ENCODE results near the gene LRRC26. TPM values are rescaled to one million over a fixed set of nuclear protein-coding genes. Genes with fewer than 3 reads are reported as not detected.

The LRRC26 gene
- total RNA-seq, 1 donor from 2014 or later, result 0.26 TPM

- FAIRE-seq (no peak), DNase-seq (ENCODE audit: low read depth) (no peak)
- H3K36me3 ChIP-seq (ENCODE audit: control insufficient read depth, insufficient read depth, low read length), result no peaks in the 10 kb centered on the region
- H3K27me3 ChIP-seq (ENCODE audit: control insufficient read depth, insufficient read depth, low read length), result peaks cover 14% of the 10 kb centered on the region
- no peak for TF ChIP-seq CTCF (IDR thresholded peaks at IDR 0.05; ENCODE audit: insufficient read depth, low read length, severe bottlenecking)
- no peak overlapping the region for H3K4me3 ChIP-seq (ENCODE audit: low read depth, low read length)
Measured at GRCh38 chr9:137143459-137143858, 26.4 kb downstream of the LRRC26 start.

- no peak for DNase-seq (ENCODE audit: low read depth)
- Histone ChIP-seq H3K36me3 (ENCODE audit: control insufficient read depth, insufficient read depth, low read length) (no peaks in the 10 kb centered on the region), H3K4me3 (ENCODE audit: low read depth, low read length) (no peak overlapping the region), H3K27me3 (ENCODE audit: control insufficient read depth, insufficient read depth, low read length) (peaks cover 22% of the 10 kb centered on the region)
- no peak for TF ChIP-seq CTCF (IDR thresholded peaks at IDR 0.05; ENCODE audit: insufficient read depth, low read length, severe bottlenecking)
- peak; percentile 87 for FAIRE-seq
Measured at GRCh38 chr9:137141976-137142936, 27.6 kb downstream of the LRRC26 start.

- no peak for TF ChIP-seq CTCF (IDR thresholded peaks at IDR 0.05; ENCODE audit: insufficient read depth, low read length, severe bottlenecking)
- no peak for DNase-seq (ENCODE audit: low read depth)
- no peaks in the 10 kb centered on the region for H3K36me3 ChIP-seq (ENCODE audit: control insufficient read depth, insufficient read depth, low read length)
- no peak for FAIRE-seq
- no peak overlapping the region for H3K4me3 ChIP-seq (ENCODE audit: low read depth, low read length)
- H3K27me3 ChIP-seq (ENCODE audit: control insufficient read depth, insufficient read depth, low read length), result peaks cover 27% of the 10 kb centered on the region
Measured at GRCh38 chr9:137141050-137141810, 28.6 kb downstream of the LRRC26 start.

- peaks cover 27% of the 10 kb centered on the region for H3K27me3 ChIP-seq (ENCODE audit: control insufficient read depth, insufficient read depth, low read length)
- TF ChIP-seq CTCF (IDR thresholded peaks at IDR 0.05; ENCODE audit: insufficient read depth, low read length, severe bottlenecking), result no peak
- peak; percentile 75 for FAIRE-seq
- no peaks in the 10 kb centered on the region for H3K36me3 ChIP-seq (ENCODE audit: control insufficient read depth, insufficient read depth, low read length)
- no peak for DNase-seq (ENCODE audit: low read depth)
- no peak overlapping the region for H3K4me3 ChIP-seq (ENCODE audit: low read depth, low read length)
Measured at GRCh38 chr9:137140151-137141012, 29.5 kb downstream of the LRRC26 start.

- Histone ChIP-seq H3K36me3 (ENCODE audit: control insufficient read depth, insufficient read depth, low read length) (no peaks in the 10 kb centered on the region), H3K27me3 (ENCODE audit: control insufficient read depth, insufficient read depth, low read length) (peaks cover 27% of the 10 kb centered on the region), H3K4me3 (ENCODE audit: low read depth, low read length) (no peak overlapping the region)
- TF ChIP-seq CTCF (IDR thresholded peaks at IDR 0.05; ENCODE audit: insufficient read depth, low read length, severe bottlenecking), result no peak
- no peak for FAIRE-seq
- no peak for DNase-seq (ENCODE audit: low read depth)
Measured at GRCh38 chr9:137139468-137140150, 30.2 kb downstream of the LRRC26 start.
